Nephron (organoid): ENCODE data around the gene GSS.

Experiments
- H3K27ac Mint-ChIP-seq, 3 experiments: 2 replicates each; pipeline ENCODE4 v1.8.0; 2020; ENCODE audit warnings: mixed read lengths in 3 of 3, mild to moderate bottlenecking in 2 of 3, moderate library complexity in 1 of 3
- H3K27me3 Mint-ChIP-seq: 2 replicates; pipeline ENCODE4 v1.8.0; 2021; ENCODE audit warnings: low read depth, mild to moderate bottlenecking, moderate library complexity, mixed read lengths
- H3K36me3 Mint-ChIP-seq: 2 replicates; pipeline ENCODE4 v1.8.0; 2020; ENCODE audit warnings: low read depth, mixed read lengths
- H3K4me1 Mint-ChIP-seq: 2 replicates; pipeline ENCODE4 v1.8.0; 2020; ENCODE audit warnings: mixed read lengths
- H3K4me3 Mint-ChIP-seq, 3 experiments: 2 replicates each; pipeline ENCODE4 v1.8.0; 2020; ENCODE audit warnings: mild to moderate bottlenecking in 3 of 3, mixed read lengths in 3 of 3, moderate library complexity in 2 of 3
- H3K9me3 Mint-ChIP-seq: 2 replicates; pipeline ENCODE4 v1.8.0; 2020; ENCODE audit warnings: mixed read lengths
- CTCF ChIP-seq, 3 experiments: fragments of 200-600 bp; sonication (generic); IDR thresholded peaks; one replicate each; pipeline ENCODE4 v1.5.0; 2021; ENCODE audit warnings: antibody characterized with exemption in 3 of 3; ENCODE audit not compliant: unreplicated experiment in 3 of 3

Gene GSS

GRCh38 chr20:34986311-34987287, 31.0 kb upstream of the GSS start:
- Mint-ChIP-seq H3K4me3 (no peak overlapping the region), H3K27ac (peak overlapping the region in 1 of 3 experiments; percentile 35), H3K36me3 (peaks cover 8% of the 10 kb centered on the region), H3K9me3 (no peaks in the 10 kb centered on the region), H3K27me3 (peaks cover 10% of the 10 kb centered on the region), H3K4me1 (peaks cover 48% of the 10 kb centered on the region)
- no peak for TF ChIP-seq CTCF (IDR thresholded peaks at IDR 0.05; ENCODE audit: unreplicated experiment in 3 of 3)

GRCh38 chr20:34985461-34986310, 30.1 kb upstream of the GSS start:
- H3K4me1 Mint-ChIP-seq = peaks cover 56% of the 10 kb centered on the region
- no peak for TF ChIP-seq CTCF (IDR thresholded peaks at IDR 0.05; ENCODE audit: unreplicated experiment in 3 of 3)
- H3K27me3 Mint-ChIP-seq = peaks cover 10% of the 10 kb centered on the region
- no peaks in the 10 kb centered on the region for H3K36me3 Mint-ChIP-seq
- H3K4me3 Mint-ChIP-seq = peak overlapping the region in 1 of 3 experiments; percentile 43
- H3K9me3 Mint-ChIP-seq = no peaks in the 10 kb centered on the region
- peak overlapping the region in 1 of 3 experiments; percentile 54 for H3K27ac Mint-ChIP-seq

- peak overlapping the region in 1 of 3 experiments; percentile 54 for H3K27ac Mint-ChIP-seq
- H3K4me1 Mint-ChIP-seq = peaks cover 59% of the 10 kb centered on the region
- no peaks in the 10 kb centered on the region for H3K36me3 Mint-ChIP-seq
- H3K4me3 Mint-ChIP-seq = peak overlapping the region in 1 of 3 experiments; percentile 43
- peaks cover 10% of the 10 kb centered on the region for H3K27me3 Mint-ChIP-seq
- H3K9me3 Mint-ChIP-seq = no peaks in the 10 kb centered on the region
- TF ChIP-seq CTCF (IDR thresholded peaks at IDR 0.05; ENCODE audit: unreplicated experiment in 3 of 3) = no peak
These were observed 29.2 kb upstream of the GSS start for GRCh38 chr20:34984756-34985261.

GRCh38 chr20:34983995-34984735, 28.6 kb upstream of the GSS start:
- no peaks in the 10 kb centered on the region for H3K9me3 Mint-ChIP-seq
- H3K4me1 Mint-ChIP-seq = peaks cover 59% of the 10 kb centered on the region
- H3K27me3 Mint-ChIP-seq = peaks cover 10% of the 10 kb centered on the region
- TF ChIP-seq CTCF (IDR thresholded peaks at IDR 0.05; ENCODE audit: unreplicated experiment in 3 of 3) = no peak
- no peak overlapping the region for H3K4me3 Mint-ChIP-seq
- no peaks in the 10 kb centered on the region for H3K36me3 Mint-ChIP-seq
- no peak overlapping the region for H3K27ac Mint-ChIP-seq

- TF ChIP-seq CTCF (IDR thresholded peaks at IDR 0.05; ENCODE audit: unreplicated experiment in 3 of 3) = no peak
- Mint-ChIP-seq H3K36me3 (no peaks in the 10 kb centered on the region), H3K9me3 (no peaks in the 10 kb centered on the region), H3K4me1 (peaks cover 63% of the 10 kb centered on the region), H3K4me3 (peak overlapping the region in 1 of 3 experiments; percentile 14), H3K27me3 (peaks cover 10% of the 10 kb centered on the region), H3K27ac (peak overlapping the region in 1 of 3 experiments; percentile 36)
These were observed 27.6 kb upstream of the GSS start for GRCh38 chr20:34983089-34983820.
